Measurements from ENCODE around the gene DLG4.

GRCh38 chr17:7177954-7178477, 41.6 kb downstream of the DLG4 start:
- TF ChIP-seq, protein P1, sequence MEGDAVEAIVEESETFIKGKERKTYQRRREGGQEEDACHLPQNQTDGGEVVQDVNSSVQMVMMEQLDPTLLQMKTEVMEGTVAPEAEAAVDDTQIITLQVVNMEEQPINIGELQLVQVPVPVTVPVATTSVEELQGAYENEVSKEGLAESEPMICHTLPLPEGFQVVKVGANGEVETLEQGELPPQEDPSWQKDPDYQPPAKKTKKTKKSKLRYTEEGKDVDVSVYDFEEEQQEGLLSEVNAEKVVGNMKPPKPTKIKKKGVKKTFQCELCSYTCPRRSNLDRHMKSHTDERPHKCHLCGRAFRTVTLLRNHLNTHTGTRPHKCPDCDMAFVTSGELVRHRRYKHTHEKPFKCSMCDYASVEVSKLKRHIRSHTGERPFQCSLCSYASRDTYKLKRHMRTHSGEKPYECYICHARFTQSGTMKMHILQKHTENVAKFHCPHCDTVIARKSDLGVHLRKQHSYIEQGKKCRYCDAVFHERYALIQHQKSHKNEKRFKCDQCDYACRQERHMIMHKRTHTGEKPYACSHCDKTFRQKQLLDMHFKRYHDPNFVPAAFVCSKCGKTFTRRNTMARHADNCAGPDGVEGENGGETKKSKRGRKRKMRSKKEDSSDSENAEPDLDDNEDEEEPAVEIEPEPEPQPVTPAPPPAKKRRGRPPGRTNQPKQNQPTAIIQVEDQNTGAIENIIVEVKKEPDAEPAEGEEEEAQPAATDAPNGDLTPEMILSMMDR (IDR thresholded peaks at IDR 0.05; ENCODE audit: insufficient read depth, low read depth, low read length) = no peak
- TF ChIP-seq EZH2 (IDR thresholded peaks at IDR 0.05; ENCODE audit: insufficient read depth, low read length) = no peak
